Ovary (tissue), 9 donors: ENCODE results near the gene EMC6. TPM values are rescaled to one million over a fixed set of nuclear protein-coding genes. Genes with fewer than 3 reads are reported as not detected.

Experiments
- DNase-seq, 5 donors: peaks; one replicate each; pipeline ENCODE4 v3.0.0-alpha.2; 2019 to 2020
- H3K27ac ChIP-seq, 2 donors: fragments of 200-600 bp; one replicate each; pipeline versions ENCODE4 v1.5.1 to v1.8.0; 2019 to 2022
- H3K27me3 ChIP-seq: fragments of 200-600 bp; one replicate; pipeline ENCODE4 v1.8.0; 2022
- H3K36me3 ChIP-seq: fragments of 200-600 bp; sonication (generic); one replicate; pipeline ENCODE4 v1.5.1; 2019
- H3K4me1 ChIP-seq: one replicate; pipeline ENCODE4 v1.8.1; 2013; ENCODE audit warnings: mild to moderate bottlenecking, moderate library complexity; ENCODE audit not compliant: insufficient read depth
- H3K4me3 ChIP-seq: fragments of 200-600 bp; sonication (generic); one replicate; pipeline ENCODE4 v1.5.1; 2017
- H3K9me3 ChIP-seq, 2 donors: fragments of 200-600 bp in 1 of 2; sonication (generic) in 1 of 2; one replicate each; pipeline versions ENCODE4 v1.5.1 to v1.8.1; 2013 to 2019; ENCODE audit warnings: mild to moderate bottlenecking in 1 of 2, moderate library complexity in 1 of 2
- CTCF ChIP-seq, 3 donors: fragments of 450-650 bp in 2 of 3; fragments of 200-600 bp in 1 of 3; IDR thresholded peaks; one replicate each; pipeline versions ENCODE4 v1.5.1 to v1.8.0; 2016 to 2022; ENCODE audit warnings: antibody characterized with exemption in 3 of 3, mild to moderate bottlenecking in 1 of 3
- EP300 ChIP-seq: sonication (generic); formaldehyde crosslinking; IDR thresholded peaks from one replicate; pipeline ENCODE4 v1.6.1; 2017; ENCODE audit warnings: antibody characterized with exemption
- POLR2A ChIP-seq: fragments of 450-650 bp; IDR thresholded peaks from one replicate; pipeline ENCODE4 v1.6.1; 2017; ENCODE audit warnings: antibody characterized with exemption, mild to moderate bottlenecking, moderate library complexity
- WGBS, 3 donors: extraction: QIAGEN DNeasy Blood & Tissue Kit in 1 of 3; methylation state at CpG; one replicate each; pipeline versions ENCODE4 v1.1.5 to v1.1.7; 2013 to 2017; 5-methylcytosine and 5-hydroxymethylcytosine counted together
- intact Hi-C, 4 donors: fragments of 100-400 bp; cut with DNase I; formaldehyde crosslinking; loops; one replicate each; pipeline versions ENCODE4 v1.11.0 to v1.15.1; 2022 to 2023
- polyA plus RNA-seq, 2 donors: library from polyadenylated mRNA; stranded (reverse); fragments of 200-250 nt in 1 of 2; fragments of 350-450 nt in 1 of 2; fragmentation: Illumina TruSeq in 1 of 2; extraction: RNeasy Lipid Tissue Mini Kit (QIAGEN cat#74804) in 1 of 2; gene quantifications; one replicate each; pipeline ENCODE4 v1.2.3, GENCODE V29; 2013 to 2014
- total RNA-seq, 7 donors: library from RNA; depleted of rRNA in 2 of 7; stranded (reverse); fragments of >200 nt in 2 of 7; fragmentation: NEBNext Ultra II Directional in 3 of 7; extraction: Animal tissue kit (Norgen Biotek cat#: 25700) in 3 of 7; gene quantifications; one replicate each; pipeline versions ENCODE4 v1.1.0 to v1.2.4, GENCODE V29; 2016 to 2023
- donor health status: DM: no; HTN: no; CAD: no; lungs with moderate emphysema.
- donor health status: DM: no; HTN: no; CAD: no.
- donor health status: Bipolar disorder and iron deficiency.
- donor health status: DM: yes; HTN: yes; CAD: no.
- donor health status: DM: no; HTN: no; CAD: no.
- donor health status: DM: yes; HTN: yes; CAD: no.

EMC6 gene
- total and polyA plus RNA-seq, 9 donors, result 7.6 to 38.9 (median 20.5) TPM

GRCh38 chr17:3627769-3628167 is 40.8 kb upstream of the EMC6 start:
- TF ChIP-seq CTCF (IDR thresholded peaks at IDR 0.05) (no peak), EP300 (no peak)
- Histone ChIP-seq H3K27me3 (no peaks in the 10 kb centered on the region), H3K27ac (peak overlapping the region in 1 of 2 donors; percentile 11), H3K4me3 (no peak overlapping the region), H3K9me3 (no peaks in the 10 kb centered on the region), H3K36me3 (no peaks in the 10 kb centered on the region), H3K4me1 (peaks cover 2% of the 10 kb centered on the region)
- 6 to 31% (median 7%) methylated on average over 11 of the region's 11 CpGs for WGBS, 3 donors
- DNase-seq, result peak in 2 of 5 donors; percentile 32 to 52
- intact Hi-C loops, result no loop called here

GRCh38 chr17:3630781-3631180 is 37.8 kb upstream of the EMC6 start:
- Histone ChIP-seq H3K4me3 (no peak overlapping the region), H3K27me3 (no peaks in the 10 kb centered on the region), H3K9me3 (no peaks in the 10 kb centered on the region), H3K4me1 (peaks cover 11% of the 10 kb centered on the region), H3K27ac (no peak overlapping the region), H3K36me3 (no peaks in the 10 kb centered on the region)
- intact Hi-C loops, result no loop called here
- 79 to 89% (median 84%) methylated on average over 10 of the region's 10 CpGs for WGBS, 3 donors
- TF ChIP-seq EP300, result no peak
- TF ChIP-seq POLR2A, result no peak
- no peak for TF ChIP-seq CTCF (IDR thresholded peaks at IDR 0.05)
- DNase-seq, result no peak

GRCh38 chr17:3632287-3632686 is 36.3 kb upstream of the EMC6 start:
- Histone ChIP-seq H3K27me3 (no peaks in the 10 kb centered on the region), H3K4me1 (peaks cover 13% of the 10 kb centered on the region), H3K27ac (no peak overlapping the region), H3K9me3 (no peaks in the 10 kb centered on the region), H3K36me3 (no peaks in the 10 kb centered on the region), H3K4me3 (no peak overlapping the region)
- TF ChIP-seq POLR2A (no peak), CTCF (IDR thresholded peaks at IDR 0.05) (no peak), EP300 (no peak)
- WGBS, 3 donors, result 97 to 98% (median 97%) methylated on average over 7 of the region's 7 CpGs
- intact Hi-C loops, result no loop called here
- no peak for DNase-seq

GRCh38 chr17:3635474-3636153 is 33.0 kb upstream of the EMC6 start:
- no peaks in the 10 kb centered on the region for H3K9me3 ChIP-seq
- peaks cover 15% of the 10 kb centered on the region for H3K4me1 ChIP-seq
- TF ChIP-seq CTCF (IDR thresholded peaks at IDR 0.05) (no peak), POLR2A (no peak), EP300 (no peak)
- no peaks in the 10 kb centered on the region for H3K27me3 ChIP-seq
- H3K36me3 ChIP-seq, result no peaks in the 10 kb centered on the region
- 16 to 26% (median 20%) methylated on average over 31 to 38 of the region's 38 CpGs for WGBS, 3 donors
- peak overlapping the region; percentile 85 for H3K4me3 ChIP-seq
- DNase-seq, result peak in 1 of 5 donors; percentile 39
- H3K27ac ChIP-seq, result peak overlapping the region in 1 of 2 donors; percentile 99
- intact Hi-C loops, result no loop called here
